NCI-H510A treated with DMSO at 0.1 percent for 48 hours (cell line): Measurements from ENCODE around the gene CRB2.

Source experiments
- DNase-seq: peaks from one replicate; lab custom pipeline; 2025; lab: John Stamatoyannopoulos, UW

Gene CRB2

GRCh38 chr9:123422635-123423310 is 66.8 kb downstream of the CRB2 start:
- DNase-seq, result no peak

- DNase-seq, result no peak
These were observed 67.3 kb downstream of the CRB2 start for GRCh38 chr9:123423311-123423640.

- DNase-seq, result no peak
These were observed 68.1 kb downstream of the CRB2 start for GRCh38 chr9:123424131-123424530.

- DNase-seq, result no peak
These were observed 68.7 kb downstream of the CRB2 start for GRCh38 chr9:123424552-123425225.

- DNase-seq, result no peak
These were observed 69.3 kb downstream of the CRB2 start for GRCh38 chr9:123425261-123425821.

GRCh38 chr9:123425836-123426365 is 69.9 kb downstream of the CRB2 start:
- no peak for DNase-seq

GRCh38 chr9:123426406-123426805 is 70.4 kb downstream of the CRB2 start:
- DNase-seq, result no peak
